Activated CD8-positive, alpha-beta memory T cell treated with anti-CD3 and anti-CD28 coated beads, Interleukin-2, amount 50 U/mL, for 24 hours (primary cell): ENCODE data around the gene TWIST2.

Experiments
- DNase-seq: peaks from one replicate; pipeline ENCODE4 v3.0.0-alpha.2; 2020; ENCODE audit errors: extremely low read depth

Gene TWIST2

DNA sequence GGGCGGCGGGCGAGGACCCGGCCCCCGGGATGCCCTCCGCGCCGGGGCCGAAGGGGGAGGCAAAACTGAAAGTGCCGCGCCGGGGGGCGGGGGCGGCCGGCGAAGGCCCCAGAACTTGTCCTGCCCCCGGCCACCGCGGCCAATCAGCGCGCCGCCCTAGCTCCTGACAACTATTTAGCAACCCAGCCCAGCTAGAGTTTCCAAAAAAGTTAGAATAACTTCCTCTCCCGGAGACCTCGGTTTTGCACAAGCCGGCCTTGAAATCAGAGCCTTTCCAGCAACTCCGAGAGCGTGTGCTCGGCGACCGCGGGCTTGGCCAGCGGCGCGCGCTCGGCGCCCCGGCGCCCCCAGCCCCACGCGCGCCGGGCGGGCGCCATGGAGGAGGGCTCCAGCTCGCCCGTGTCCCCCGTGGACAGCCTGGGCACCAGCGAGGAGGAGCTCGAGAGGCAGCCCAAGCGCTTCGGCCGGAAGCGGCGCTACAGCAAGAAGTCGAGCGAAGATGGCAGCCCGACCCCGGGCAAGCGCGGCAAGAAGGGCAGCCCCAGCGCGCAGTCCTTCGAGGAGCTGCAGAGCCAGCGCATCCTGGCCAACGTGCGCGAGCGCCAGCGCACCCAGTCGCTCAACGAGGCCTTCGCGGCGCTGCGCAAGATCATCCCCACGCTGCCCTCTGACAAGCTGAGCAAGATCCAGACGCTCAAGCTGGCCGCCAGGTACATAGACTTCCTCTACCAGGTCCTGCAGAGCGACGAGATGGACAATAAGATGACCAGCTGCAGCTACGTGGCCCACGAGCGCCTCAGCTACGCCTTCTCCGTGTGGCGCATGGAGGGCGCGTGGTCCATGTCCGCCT, at the start of gene TWIST2:
Gene TWIST2, plus strand, starts transcription at position 245 of the 850 bp plus-strand sequence. Its CDS starts 131 bp downstream, at position 376.
- DNase-seq, result no peak

DNA sequence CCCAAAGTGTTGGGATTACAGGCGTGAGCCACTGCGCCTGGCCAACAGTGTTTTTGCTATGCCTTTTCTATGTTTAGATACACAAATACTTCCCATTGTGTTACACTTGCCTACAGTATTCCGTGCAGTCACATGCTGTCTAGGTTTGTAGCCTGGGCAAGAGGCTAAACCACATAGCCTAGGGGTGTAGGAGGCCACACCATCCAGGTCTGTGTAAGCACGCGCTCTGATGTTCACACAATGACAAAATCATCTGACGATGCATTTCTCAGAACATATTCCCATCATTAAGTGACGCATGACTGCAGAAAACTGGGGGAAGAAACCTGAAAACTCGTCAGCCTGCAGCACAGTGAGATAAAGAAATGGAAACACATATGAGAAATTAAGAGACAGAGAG, 46.1 kb upstream of the TWIST2 start:
- DNase-seq, result no peak

DNA sequence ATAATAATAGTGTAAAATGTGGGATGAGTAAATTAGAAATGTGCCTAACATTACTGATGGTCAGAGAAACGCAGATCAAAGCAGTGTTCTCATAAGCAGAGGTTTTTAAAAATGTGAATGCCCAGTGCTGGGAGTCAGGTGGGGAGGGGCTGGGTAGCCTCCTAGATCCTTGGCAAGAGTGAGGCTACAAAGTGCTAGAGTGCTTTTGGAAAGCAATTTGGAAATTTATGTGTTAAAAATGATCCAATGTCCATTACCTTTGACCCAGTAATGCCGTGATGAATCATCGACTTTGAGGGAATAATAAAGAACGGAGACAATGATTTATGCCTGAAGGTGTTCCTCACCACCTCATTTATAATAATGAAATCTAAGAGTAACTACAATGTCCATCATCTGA, 44.9 kb upstream of the TWIST2 start:
- DNase-seq, result no peak

DNA sequence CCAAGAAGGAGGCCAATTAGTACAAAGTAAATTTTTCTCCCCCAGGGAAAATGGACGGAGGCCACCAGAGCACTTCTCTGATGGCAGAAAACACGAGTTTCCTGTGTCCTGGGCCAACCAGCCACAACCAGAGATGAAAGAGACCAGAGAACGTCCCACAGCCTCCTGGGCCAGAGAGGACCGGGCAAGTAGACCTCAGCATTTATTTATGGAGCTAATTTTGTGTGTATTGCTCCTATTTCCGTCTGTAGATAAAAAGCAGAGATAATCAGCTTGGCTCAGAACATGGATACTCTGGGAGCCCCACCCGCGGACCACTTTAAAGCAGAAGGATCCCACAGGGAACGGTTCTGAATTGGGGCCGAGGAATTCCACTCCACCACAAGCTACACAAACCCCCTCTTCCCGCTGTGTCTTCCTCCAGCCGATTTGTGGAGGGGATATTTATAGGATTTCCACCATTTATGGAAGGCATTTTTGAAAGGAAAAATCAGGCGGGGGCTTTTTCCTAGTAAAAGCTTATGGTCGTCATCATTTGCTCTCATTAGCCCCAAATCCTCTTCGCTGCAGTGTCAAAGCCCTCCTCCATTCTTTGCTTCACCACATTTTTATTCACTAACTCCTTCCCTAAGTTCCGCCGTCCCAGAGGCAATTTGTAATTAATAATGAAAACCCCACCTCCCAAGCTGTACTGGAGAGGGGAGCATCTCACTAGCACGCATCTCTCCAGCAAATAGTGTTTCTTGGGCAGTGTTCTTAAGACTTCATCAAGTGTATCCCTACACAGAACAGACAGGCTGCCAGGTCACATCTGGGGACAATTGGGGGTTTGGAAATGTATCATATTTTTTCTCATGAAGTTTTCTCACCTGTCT, 43.7 kb upstream of the TWIST2 start:
- DNase-seq, result no peak

DNA sequence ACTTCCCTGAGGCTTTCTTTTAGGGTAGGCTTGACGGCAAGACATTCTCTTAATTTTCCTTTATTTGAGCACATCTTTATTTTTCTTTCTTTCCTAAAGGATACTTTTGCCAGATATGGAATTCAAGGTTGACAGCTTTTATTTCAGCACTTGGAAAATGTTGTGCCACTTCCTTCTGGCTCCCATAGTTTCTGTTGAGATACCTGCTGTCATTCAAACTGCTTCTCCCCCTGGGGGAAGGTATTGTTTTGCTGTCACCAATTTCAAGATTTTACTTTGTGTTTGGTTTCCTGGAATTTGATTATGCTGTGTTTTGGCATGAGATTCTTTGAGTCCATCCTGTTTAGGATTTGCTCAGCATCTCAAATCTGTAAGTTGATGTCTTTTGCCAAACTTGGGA, 39.1 kb upstream of the TWIST2 start:
- DNase-seq, result no peak

DNA sequence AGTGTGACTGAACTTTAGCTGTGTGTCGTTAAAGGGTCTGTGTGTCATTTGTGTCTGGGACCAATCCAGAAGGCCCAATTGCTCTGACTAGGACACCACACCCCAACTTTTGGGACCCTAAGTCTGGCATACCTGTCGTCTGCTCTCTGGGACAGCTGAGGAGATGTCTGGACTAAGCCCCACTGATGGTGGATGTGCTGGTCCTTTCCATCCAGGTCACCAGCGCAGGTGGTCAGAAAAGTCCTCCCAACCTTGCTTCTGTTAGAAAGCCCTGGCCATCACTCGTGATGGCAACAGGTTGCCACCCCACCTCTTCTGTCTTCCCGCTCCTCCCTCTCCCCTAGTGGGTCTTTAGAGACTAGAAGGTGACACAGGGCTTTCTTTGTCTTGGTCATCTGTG, 37.6 kb upstream of the TWIST2 start:
- no peak for DNase-seq

DNA sequence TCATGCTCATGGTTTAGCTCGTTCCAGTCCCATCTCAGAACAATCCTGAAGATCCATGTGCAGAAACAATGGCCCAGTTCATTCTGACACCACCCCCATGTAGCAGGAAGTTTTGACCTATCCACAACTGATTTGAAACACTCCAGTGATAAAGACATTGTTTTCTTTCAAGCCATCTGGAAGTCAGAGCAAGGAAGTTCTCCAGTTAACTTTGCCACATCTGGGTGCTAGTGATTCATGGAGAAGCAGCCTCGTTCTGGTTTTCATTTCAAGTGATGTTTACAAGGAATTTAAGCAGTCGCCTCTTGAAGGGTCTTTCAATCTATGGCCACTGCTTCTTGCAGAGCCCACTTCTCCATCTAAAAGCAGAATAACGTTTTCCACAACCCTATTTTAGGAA, 36.6 kb upstream of the TWIST2 start:
- no peak for DNase-seq

DNA sequence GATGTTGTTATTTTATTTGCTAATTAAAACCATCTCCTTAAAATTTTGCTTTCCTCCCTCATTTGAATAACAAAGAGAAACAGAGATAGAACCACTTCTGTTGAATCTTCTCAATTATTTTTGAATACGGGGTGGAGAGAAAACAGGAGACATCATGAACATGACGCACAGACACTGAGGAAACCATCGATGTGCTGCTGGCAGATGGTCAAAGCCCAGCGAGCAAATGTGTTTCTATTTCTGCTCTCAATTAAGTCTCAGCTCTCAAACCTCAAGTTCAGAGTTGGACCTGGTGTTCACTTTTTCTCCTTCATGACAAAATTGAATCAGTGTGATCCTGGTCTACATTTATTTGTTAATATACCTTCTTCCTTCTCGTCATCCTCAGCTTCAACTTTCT, 36.1 kb upstream of the TWIST2 start:
- no peak for DNase-seq

DNA sequence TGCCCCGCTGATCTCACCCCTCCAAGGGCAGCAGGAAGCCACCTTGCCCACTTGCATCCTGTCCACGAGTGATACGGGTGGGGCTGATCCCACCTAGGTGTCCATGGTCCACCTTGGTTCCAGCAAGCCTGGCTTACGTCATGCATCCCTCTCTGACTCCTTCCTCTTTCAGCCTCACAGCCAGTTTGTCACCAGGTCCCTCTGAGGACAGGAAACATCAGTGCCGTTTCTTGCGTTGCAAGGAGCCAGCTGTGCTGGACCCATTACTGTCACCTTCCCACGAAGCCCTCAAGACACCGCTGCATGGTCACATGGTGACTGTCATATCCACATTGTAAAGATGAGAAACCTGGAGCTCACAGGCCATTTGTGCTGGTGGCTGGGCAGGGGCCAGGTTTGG, 34.8 kb upstream of the TWIST2 start:
- no peak for DNase-seq

DNA sequence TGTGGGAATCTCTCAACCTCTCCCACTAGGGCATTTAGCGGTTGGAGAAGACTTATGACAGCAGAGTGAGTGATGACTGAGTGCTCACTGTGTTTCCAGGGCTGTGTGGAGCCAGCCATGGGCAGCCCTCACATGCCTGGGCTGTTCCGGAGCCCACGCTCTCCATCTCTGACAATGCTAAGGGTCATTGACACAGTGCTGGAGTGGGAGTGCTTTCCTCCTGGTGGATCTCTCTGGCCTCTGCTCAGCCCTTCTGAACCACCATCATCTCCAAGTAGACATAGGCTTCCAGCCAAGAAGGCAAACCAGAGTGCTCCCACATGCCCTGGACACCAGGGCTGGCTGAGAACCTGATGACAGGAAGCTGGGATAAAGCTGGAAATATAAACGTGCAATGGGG, 33.1 kb upstream of the TWIST2 start:
- DNase-seq, result no peak

DNA sequence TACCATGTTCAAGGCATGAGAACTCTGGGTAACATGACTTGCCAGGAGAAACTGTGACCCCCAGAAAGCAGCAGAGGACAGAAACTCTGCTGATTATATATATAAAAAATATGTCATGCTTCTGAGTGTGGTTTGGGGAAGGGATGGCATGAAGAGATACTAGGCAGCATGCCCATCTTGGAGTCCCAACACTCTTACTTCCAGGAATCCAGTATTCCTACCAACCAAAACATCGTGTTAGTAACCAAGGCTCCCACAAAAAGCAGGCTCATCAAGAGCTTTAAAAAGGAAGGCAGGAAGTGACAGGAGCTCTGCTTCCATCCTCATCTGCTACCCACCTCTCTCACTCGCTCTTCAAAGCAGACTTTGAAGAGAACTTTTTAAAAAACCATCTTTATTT, 31.6 kb upstream of the TWIST2 start:
- no peak for DNase-seq

DNA sequence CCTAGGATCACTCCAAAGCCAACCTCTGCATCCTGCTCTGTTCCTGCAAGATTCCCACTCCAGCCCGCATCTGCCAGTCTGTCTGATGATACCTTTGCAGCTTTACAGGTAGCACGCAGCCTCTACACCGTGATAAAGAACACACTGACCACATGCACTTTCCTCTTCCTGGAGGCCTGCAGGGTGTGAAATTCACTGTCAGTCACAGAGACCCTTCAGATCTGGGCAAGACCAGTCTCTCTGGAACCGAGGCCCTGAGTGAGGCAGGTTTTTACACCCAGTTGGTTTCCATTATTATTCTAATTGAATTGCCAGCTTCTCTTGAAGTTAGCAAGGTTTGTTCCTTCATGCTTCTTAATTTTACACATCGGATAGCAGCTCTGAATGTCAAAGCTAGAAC, 30.5 kb upstream of the TWIST2 start:
- DNase-seq, result no peak

DNA sequence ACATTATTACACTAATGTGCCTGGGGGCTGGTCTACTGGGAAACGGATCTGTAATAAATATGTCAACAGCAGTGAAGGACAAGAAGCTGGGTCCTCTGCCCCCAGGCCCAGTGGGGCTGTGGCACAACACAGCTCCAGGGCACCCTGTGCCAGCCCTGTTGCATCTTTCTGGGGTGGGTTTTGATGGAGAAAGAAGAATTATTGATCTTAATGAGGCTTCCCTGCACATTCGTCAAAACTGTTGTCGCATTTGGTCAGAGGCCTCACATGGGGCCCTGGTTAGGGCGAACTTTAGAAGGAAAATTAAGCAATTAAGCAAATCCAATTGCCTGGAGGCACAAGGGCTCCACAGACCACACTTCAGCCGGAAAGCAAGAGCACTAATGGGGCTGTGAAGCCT, 30.0 kb upstream of the TWIST2 start:
- no peak for DNase-seq

DNA sequence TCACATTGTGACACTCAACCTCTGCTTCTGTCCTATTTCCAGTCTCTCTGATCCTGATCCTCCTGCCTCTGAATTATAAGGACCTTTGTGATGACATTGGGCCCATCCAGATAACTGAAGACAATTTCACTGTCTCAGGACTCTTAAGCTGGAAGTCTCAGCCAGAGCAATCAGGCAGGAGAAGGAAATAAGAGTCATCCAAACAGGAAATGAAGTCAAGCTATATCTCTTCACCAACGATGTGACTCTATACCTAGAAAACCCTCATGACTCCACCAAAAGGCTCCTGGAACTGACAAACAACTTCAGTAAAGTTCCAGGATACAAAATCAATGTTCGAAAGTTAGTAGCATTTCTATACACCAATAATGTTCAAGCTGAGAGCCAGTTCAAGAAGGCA, 29.3 kb upstream of the TWIST2 start:
- no peak for DNase-seq

DNA sequence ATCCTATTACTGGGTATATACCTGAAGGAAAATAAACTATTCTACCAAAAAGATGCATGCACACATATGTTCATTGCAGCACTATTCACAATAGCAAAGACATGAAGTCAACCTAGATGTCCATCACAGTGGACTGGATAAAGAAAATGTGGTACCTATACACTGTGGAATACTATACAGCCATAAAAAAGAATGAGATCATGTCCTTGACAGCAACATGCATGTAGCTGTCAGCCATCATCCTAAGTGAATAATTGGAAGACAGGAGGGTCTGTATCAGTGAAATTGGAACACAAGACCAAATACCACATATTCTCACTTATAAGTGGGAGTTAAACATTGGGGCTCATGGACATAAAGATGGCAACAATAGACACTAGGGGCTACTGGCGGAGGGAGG, 27.7 kb upstream of the TWIST2 start:
- no peak for DNase-seq

DNA sequence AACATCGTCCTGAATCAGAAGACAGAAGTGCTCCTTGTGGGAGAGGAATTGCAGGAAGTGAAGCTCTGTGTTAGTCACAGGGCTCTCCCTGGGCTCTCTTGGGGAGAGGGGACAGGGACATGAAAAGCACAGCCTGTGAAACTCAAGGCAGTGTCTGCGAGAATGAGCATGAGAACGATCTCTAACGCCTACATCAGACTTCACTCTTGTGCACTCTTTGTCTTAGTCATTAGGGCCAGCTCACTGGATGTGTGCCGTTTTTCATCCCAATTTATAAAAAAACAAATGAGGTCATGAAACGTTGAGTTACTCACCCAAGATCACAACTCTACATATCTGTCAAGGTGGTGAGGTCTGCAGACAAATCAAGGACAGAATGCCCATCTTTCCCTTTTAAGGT, 27.0 kb upstream of the TWIST2 start:
- no peak for DNase-seq

DNA sequence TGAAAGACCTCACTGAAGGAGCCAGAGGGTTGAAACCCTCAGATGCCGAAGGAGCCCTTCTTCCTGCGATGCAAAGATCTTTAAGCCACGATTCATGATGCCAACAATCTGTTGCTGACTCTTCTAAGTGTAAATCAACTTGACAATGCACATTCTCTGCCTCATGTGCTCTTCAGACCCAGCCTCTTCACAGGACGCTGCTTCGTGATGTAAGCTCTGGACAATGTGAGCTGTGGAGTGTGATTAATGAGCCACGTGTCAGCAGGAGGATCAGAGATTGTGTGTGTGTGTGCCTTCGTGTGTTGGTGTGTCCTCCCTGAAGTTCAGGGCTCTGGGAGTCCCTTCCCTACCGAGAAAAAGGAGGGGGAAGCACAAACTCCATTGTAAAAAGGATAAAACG, 26.5 kb upstream of the TWIST2 start:
- no peak for DNase-seq

DNA sequence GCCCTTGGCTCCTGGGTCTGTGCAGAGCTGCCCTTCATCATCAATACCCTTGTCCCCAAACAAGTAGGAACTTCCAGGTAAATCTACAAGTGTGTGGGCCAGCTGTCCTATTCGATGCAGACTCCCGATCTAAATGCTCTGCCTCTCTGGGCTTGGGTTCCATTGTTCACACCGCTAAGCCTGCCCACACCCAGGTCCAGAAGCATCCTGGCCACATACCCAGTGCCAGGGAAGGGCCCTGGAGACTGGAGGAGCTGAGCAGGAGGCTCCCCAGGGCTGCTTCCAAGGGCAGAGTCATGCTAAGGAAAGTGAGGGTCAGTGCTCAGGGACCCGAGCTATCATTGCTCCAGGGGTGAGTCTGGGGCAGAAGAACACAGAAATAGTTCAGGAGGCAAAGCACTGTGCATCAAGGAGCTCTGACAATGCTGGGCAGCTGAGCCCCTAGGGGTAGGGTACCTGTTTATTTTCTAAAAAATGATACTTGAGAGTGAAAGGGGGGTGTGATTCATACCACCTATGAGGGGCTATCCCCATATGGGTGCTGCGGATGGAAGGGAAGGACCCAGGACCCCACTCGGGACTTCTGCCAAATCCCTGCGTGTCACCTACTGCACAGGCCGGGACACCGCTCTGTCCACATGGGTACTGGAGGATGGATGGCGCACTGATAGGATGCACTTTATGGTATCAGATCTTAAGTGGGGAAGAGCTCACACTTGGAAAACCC, 25.8 kb upstream of the TWIST2 start:
- no peak for DNase-seq

DNA sequence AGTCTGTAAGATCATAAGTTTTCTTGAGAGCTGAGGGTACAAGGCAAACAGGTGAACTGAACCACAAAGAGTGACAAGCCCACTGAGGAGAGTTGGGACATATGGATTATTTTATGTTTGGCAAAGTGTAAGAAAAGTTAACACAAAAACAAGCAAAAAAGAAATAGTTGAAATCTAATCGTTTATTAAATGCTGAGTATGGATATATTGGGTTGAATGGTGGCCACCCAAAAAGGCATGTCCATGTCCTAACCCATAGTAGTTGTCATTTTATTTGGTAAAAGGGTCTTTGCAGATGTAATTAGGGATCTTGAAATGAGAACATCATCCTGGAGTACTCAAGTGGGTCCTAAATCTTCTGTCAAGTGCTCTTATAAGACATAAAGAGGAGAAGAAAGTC, 24.9 kb upstream of the TWIST2 start:
- DNase-seq, result no peak

DNA sequence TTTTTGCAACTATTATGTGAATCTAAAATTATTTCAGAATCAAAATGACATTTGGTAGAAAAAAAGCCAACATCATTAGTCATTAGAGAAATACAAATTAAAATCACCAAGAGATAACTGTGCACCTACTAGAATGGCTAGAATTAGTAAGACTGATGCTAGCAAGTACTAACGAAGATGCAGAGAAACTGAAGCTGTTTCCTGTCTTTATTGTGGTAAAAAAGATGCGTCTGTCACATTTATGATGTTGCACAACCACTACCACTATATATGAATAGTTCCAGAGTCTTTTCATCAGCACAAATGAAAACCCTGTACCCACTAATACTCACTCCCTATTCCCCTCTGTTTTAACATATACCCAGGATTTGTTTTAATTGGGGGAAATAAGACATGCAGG, 16.7 kb upstream of the TWIST2 start:
- DNase-seq, result no peak

DNA sequence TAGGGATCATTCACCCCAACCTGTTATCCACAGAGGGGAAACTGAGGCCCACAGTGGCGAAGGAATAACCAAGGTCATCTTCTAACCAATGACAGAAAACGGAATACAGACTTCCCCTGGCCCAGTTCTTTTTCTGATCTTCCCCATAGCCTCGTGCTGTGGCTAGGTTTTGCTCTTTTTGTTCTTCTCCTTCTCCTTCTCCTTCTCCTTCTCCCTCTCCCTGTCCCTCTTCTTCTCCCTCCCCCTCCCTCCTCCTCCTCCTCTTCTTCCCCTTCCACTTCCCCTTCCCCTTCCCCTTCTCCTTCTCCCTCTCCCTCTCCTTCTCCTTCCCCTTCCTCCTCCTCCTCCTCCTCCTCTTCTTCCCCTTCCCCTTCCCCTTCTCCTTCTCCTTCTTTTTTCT, 12.9 kb upstream of the TWIST2 start:
- no peak for DNase-seq

DNA sequence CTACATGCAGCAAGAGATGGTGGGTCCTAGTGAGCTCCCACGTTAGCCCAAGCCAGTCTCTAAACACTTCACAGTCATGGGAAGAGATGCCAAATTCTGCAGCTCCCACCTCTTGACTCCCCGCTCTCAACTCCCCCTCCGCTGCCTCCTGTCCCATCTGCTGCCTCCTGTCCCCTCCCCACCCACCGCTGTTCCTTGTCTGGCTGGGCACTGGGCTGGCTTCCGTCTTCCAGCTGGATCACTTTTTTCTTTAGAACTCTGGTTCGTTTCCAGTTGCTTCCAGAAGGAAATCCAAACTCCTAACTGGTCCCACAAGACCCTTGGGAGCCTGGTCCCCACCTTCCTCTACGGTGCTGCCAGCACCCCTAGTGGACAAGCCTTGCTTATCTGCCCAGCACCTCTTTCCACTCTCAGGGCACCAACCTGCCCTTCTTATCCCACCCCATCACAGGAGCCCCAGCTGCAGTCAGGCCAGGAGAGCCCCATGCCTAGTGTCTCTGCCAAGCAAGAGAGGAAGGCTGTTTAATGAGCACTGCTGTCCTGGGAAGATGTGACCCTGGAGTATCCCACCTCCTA, 12.1 kb upstream of the TWIST2 start:
- no peak for DNase-seq
